GM23338 (cell line): ENCODE measurements around the gene PCDHGA5. TPM values are rescaled to one million over a fixed set of nuclear protein-coding genes. Genes with fewer than 3 reads are reported as not detected.
A peak's percentile ranks its signal among the peaks of the same experiment; 100 is the strongest.

Experiments used
- ATAC-seq: fragments of 200-7000 bp; cut with Tn5 transposase; 3 replicates; pipeline ENCODE4 v1.9.1; 2020
- DNase-seq: peaks from one replicate; pipeline ENCODE4 v3.0.0-alpha.2; 2015; ENCODE audit warnings: low spot score
- H2AFZ ChIP-seq: fragments of 200-600 bp; sonication (generic); 2 replicates; pipeline ENCODE4 v1.8.0; 2016; ENCODE audit warnings: antibody characterized with exemption, mild to moderate bottlenecking, moderate library complexity
- H3F3A ChIP-seq: fragments of 200-600 bp; sonication (generic); replicated peaks from 2 replicates; pipeline ENCODE4 v1.8.0; 2017; ENCODE audit warnings: antibody characterized with exemption, mixed run types, low read depth
- H3K27ac ChIP-seq: fragments of 200-600 bp; sonication (generic); 2 replicates; pipeline ENCODE4 v1.6.1; 2016; ENCODE audit warnings: low read depth
- H3K27me3 ChIP-seq: fragments of 200-600 bp; sonication (generic); 2 replicates; pipeline ENCODE4 v1.8.0; 2016; ENCODE audit warnings: mild to moderate bottlenecking, mixed run types, moderate library complexity; ENCODE audit not compliant: insufficient read depth
- H3K36me3 ChIP-seq: fragments of 200-600 bp; sonication (generic); 2 replicates; pipeline ENCODE4 v1.8.0; 2016; ENCODE audit warnings: mild to moderate bottlenecking; ENCODE audit not compliant: insufficient read depth
- H3K4me1 ChIP-seq: fragments of 200-600 bp; sonication (generic); 2 replicates; pipeline ENCODE4 v1.8.0; 2016; ENCODE audit warnings: mild to moderate bottlenecking, moderate library complexity; ENCODE audit not compliant: insufficient read depth
- H3K4me2 ChIP-seq: fragments of 200-600 bp; sonication (generic); 2 replicates; pipeline ENCODE4 v1.7.1; 2017; ENCODE audit warnings: mixed run types
- H3K4me3 ChIP-seq: fragments of 200-600 bp; sonication (generic); 2 replicates; pipeline ENCODE4 v1.6.1; 2016; ENCODE audit warnings: mixed run types
- H3K79me2 ChIP-seq: fragments of 200-600 bp; sonication (generic); replicated peaks from 2 replicates; pipeline ENCODE4 v1.8.0; 2017; ENCODE audit warnings: mild to moderate bottlenecking; ENCODE audit not compliant: insufficient read depth
- H3K9me2 ChIP-seq: fragments of 200-600 bp; sonication (generic); 2 replicates; pipeline ENCODE4 v1.8.0; 2017; ENCODE audit not compliant: insufficient read depth
- H4K20me1 ChIP-seq: fragments of 200-600 bp; sonication (generic); replicated peaks from 2 replicates; pipeline ENCODE4 v1.8.0; 2017; ENCODE audit warnings: mild to moderate bottlenecking; ENCODE audit not compliant: insufficient read depth
- H3K27ac Mint-ChIP-seq: 2 replicates; pipeline ENCODE4 v1.8.0; 2020; ENCODE audit warnings: inconsistent platforms, mild to moderate bottlenecking, moderate library complexity, mixed read lengths
- H3K27me3 Mint-ChIP-seq: 3 replicates; pipeline ENCODE4 v1.8.0; 2022; ENCODE audit warnings: low read depth, mild to moderate bottlenecking, moderate library complexity, mixed read lengths, inconsistent platforms; ENCODE audit not compliant: insufficient read depth, poor library complexity
- H3K36me3 Mint-ChIP-seq: 3 replicates; pipeline ENCODE4 v1.8.0; 2021; ENCODE audit warnings: low read depth, mild to moderate bottlenecking, inconsistent platforms, moderate library complexity, mixed read lengths
- H3K4me1 Mint-ChIP-seq: 3 replicates; pipeline ENCODE4 v1.8.0; 2020; ENCODE audit warnings: mild to moderate bottlenecking, inconsistent platforms, mixed read lengths
- H3K4me3 Mint-ChIP-seq: 3 replicates; pipeline ENCODE4 v1.8.0; 2021; ENCODE audit warnings: moderate library complexity, mild to moderate bottlenecking, inconsistent platforms, mixed read lengths
- H3K9me3 Mint-ChIP-seq: 3 replicates; pipeline ENCODE4 v1.8.0; 2020; ENCODE audit warnings: moderate library complexity, mild to moderate bottlenecking, inconsistent platforms, mixed read lengths
- CREB1 ChIP-seq: fragments of 250-450 bp; sonication (Bioruptor Pico); IDR thresholded peaks from 2 replicates; pipeline ENCODE4 v1.5.0; 2020; ENCODE audit warnings: low read depth, mild to moderate bottlenecking, moderate library complexity
- EZH2phosphoT487 ChIP-seq: fragments of 200-600 bp; sonication (generic); IDR thresholded peaks from one replicate; pipeline ENCODE4 v1.8.1; 2018; ENCODE audit warnings: antibody characterized with exemption; ENCODE audit not compliant: unreplicated experiment
- JUNB ChIP-seq: IDR thresholded peaks from one replicate; pipeline ENCODE4 v1.6.1; 2016; ENCODE audit warnings: antibody characterized with exemption; ENCODE audit not compliant: unreplicated experiment
- POLR2AphosphoS5 ChIP-seq: IDR thresholded peaks from 2 replicates; pipeline ENCODE4 v1.6.1; 2016; ENCODE audit warnings: antibody characterized with exemption, low read depth
- STAT1 ChIP-seq: IDR thresholded peaks from one replicate; pipeline ENCODE4 v1.6.1; 2016; ENCODE audit warnings: antibody characterized with exemption; ENCODE audit not compliant: unreplicated experiment
- ZNF114 ChIP-seq: fragments of 250-450 bp; sonication (Bioruptor Pico); IDR thresholded peaks from 2 replicates; pipeline ENCODE4 v1.5.0; 2020; ENCODE audit warnings: mild to moderate bottlenecking, moderate library complexity
- ZNF331 ChIP-seq: fragments of 250-450 bp; sonication (Bioruptor Pico); IDR thresholded peaks from 2 replicates; pipeline ENCODE4 v1.5.0; 2020; ENCODE audit warnings: low read depth, mild to moderate bottlenecking, moderate library complexity
- polyA plus RNA-seq: library from polyadenylated mRNA; unstranded; fragments of >200 nt; fragmentation: Nextera tagmentation; extraction: Ambion mirVana; gene quantifications from 2 replicates; pipeline ENCODE4 v1.2.1, GENCODE V29; 2016
- total RNA-seq: library from RNA; depleted of rRNA; stranded (reverse); fragments of >200 nt; shearing (Covaris generic); gene quantifications from 2 replicates; pipeline ENCODE4 v1.2.3, GENCODE V29; 2014
- TF ChIP-seq, protein P1 (sequence below), 2 experiments: fragments of 200-600 bp in 1 of 2; sonication (generic) in 1 of 2; conservative IDR thresholded peaks; 2 replicates each; pipeline versions ENCODE4 v1.5.1 to v1.6.1; 2016 to 2017; ENCODE audit warnings: antibody characterized with exemption in 2 of 2, low read depth in 2 of 2, mild to moderate bottlenecking in 2 of 2, moderate library complexity in 1 of 2
- TF ChIP-seq, protein P2 (sequence below): fragments of 250-450 bp; sonication (Bioruptor Pico); IDR thresholded peaks from 2 replicates; pipeline ENCODE4 v1.5.0; 2020; ENCODE audit warnings: mild to moderate bottlenecking, moderate library complexity
- TF ChIP-seq, protein P3 (sequence below): IDR thresholded peaks from 2 replicates; pipeline ENCODE4 v1.6.1; 2016; ENCODE audit warnings: antibody characterized with exemption

PCDHGA5 gene
- total and polyA plus RNA-seq, 2 experiments from 2014 or later = 0.55 to 3.1 TPM

DNA sequence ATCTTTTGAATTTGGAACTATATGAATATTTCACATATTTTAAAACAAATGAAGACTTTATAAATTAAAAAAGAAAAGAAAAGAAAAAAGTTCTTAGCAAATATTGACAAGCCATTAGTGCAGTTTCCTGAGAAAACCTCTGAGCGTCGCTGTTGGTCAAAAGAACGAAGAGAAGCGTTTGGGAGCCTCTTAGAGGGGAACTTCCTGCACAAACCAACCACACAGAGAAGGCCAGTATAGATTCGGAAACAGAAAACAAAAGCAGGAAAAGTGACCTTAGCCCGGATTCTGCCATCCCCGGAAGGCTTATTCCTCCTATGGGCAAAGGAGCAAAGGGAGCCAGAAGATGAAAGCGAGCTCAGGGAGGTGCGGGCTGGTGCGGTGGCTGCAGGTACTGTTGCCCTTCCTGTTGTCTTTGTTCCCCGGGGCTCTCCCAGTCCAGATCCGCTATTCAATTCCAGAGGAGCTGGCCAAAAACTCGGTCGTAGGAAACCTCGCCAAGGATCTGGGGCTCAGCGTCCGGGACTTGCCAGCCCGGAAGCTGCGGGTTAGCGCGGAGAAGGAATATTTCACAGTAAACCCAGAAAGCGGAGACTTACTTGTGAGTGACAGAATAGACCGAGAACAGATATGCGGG, 4.1 kb upstream of the PCDHGA5 start, which contains the start of gene PCDHGB2:
Gene PCDHGB2, plus strand, starts transcription at position 205 of the 637 bp plus-strand sequence. Its CDS starts 142 bp downstream, at position 347.
- Mint-ChIP-seq H3K27me3 (peaks cover 11% of the 10 kb centered on the region), H3K4me3 (peak within 1 kb of the TSS; percentile 55), H3K9me3 (peaks cover 73% of the 10 kb centered on the region), H3K36me3 (peaks cover 73% of the 10 kb centered on the region), H3K27ac (peak within 1 kb of the TSS; percentile 50), H3K4me1 (peaks cover 14% of the 10 kb centered on the region)
- no peaks in the 10 kb centered on the region for H3K27me3 ChIP-seq
- H3K79me2 ChIP-seq = no peaks in the 10 kb centered on the region
- H3K4me3 ChIP-seq = peak within 1 kb of the TSS; percentile 18; the same call in 1 of the 2 replicates
- H2AFZ ChIP-seq = peak within 1 kb of the TSS; percentile 40; the same call in 1 of the 2 replicates
- peaks cover 17% of the 10 kb centered on the region; the same call in 1 of the 2 replicates for H3K4me1 ChIP-seq
- peak; percentile 76 for ATAC-seq
- no peak within 1 kb of the TSS for H3K27ac ChIP-seq
- peak within 1 kb of the TSS; percentile 37; the same call in 1 of the 2 replicates for H3K4me2 ChIP-seq
- peaks cover under 1% of the 10 kb centered on the region; the same call in 1 of the 2 replicates for H3K36me3 ChIP-seq
- H4K20me1 ChIP-seq = no peaks in the 10 kb centered on the region
- TF ChIP-seq POLR2AphosphoS5 = no peak
- TF ChIP-seq, protein P1, sequence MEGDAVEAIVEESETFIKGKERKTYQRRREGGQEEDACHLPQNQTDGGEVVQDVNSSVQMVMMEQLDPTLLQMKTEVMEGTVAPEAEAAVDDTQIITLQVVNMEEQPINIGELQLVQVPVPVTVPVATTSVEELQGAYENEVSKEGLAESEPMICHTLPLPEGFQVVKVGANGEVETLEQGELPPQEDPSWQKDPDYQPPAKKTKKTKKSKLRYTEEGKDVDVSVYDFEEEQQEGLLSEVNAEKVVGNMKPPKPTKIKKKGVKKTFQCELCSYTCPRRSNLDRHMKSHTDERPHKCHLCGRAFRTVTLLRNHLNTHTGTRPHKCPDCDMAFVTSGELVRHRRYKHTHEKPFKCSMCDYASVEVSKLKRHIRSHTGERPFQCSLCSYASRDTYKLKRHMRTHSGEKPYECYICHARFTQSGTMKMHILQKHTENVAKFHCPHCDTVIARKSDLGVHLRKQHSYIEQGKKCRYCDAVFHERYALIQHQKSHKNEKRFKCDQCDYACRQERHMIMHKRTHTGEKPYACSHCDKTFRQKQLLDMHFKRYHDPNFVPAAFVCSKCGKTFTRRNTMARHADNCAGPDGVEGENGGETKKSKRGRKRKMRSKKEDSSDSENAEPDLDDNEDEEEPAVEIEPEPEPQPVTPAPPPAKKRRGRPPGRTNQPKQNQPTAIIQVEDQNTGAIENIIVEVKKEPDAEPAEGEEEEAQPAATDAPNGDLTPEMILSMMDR (conservative IDR thresholded peaks at IDR 0.05; ENCODE audit: low read depth in 2 of 2) = peak; percentile 80
- no peaks in the 10 kb centered on the region for H3K9me2 ChIP-seq
- DNase-seq = peak; percentile 88
- 0 out of 2 replicates have a peak, but pooled peaks cover 3% of the 10 kb centered on the region for H3F3A ChIP-seq

GRCh38 chr5:141360685-141361084, 3.3 kb upstream of the PCDHGA5 start:
- 0 out of 2 replicates have a peak, but pooled peaks cover 3% of the 10 kb centered on the region for H3F3A ChIP-seq
- H3K9me2 ChIP-seq = no peaks in the 10 kb centered on the region
- peaks cover 17% of the 10 kb centered on the region; the same call in 1 of the 2 replicates for H3K4me1 ChIP-seq
- DNase-seq = no peak
- no peak overlapping the region for H2AFZ ChIP-seq
- H3K27ac ChIP-seq = no peak overlapping the region
- Mint-ChIP-seq H3K36me3 (peaks cover 73% of the 10 kb centered on the region), H3K9me3 (peaks cover 73% of the 10 kb centered on the region), H3K27me3 (peaks cover 13% of the 10 kb centered on the region), H3K27ac (no peak overlapping the region), H3K4me3 (no peak overlapping the region), H3K4me1 (peaks cover 14% of the 10 kb centered on the region)
- H3K27me3 ChIP-seq = no peaks in the 10 kb centered on the region
- H3K36me3 ChIP-seq = peaks cover 4% of the 10 kb centered on the region; the same call in 1 of the 2 replicates
- no peaks in the 10 kb centered on the region for H3K79me2 ChIP-seq
- no peak overlapping the region for H3K4me2 ChIP-seq
- TF ChIP-seq ZNF331 (CRISPR knock-in tag) (no peak), CREB1 (CRISPR knock-in tag) (no peak), ZNF114 (CRISPR knock-in tag) (no peak), EZH2phosphoT487 (no peak), JUNB (no peak), POLR2AphosphoS5 (no peak), STAT1 (no peak)
- TF ChIP-seq, protein P2, sequence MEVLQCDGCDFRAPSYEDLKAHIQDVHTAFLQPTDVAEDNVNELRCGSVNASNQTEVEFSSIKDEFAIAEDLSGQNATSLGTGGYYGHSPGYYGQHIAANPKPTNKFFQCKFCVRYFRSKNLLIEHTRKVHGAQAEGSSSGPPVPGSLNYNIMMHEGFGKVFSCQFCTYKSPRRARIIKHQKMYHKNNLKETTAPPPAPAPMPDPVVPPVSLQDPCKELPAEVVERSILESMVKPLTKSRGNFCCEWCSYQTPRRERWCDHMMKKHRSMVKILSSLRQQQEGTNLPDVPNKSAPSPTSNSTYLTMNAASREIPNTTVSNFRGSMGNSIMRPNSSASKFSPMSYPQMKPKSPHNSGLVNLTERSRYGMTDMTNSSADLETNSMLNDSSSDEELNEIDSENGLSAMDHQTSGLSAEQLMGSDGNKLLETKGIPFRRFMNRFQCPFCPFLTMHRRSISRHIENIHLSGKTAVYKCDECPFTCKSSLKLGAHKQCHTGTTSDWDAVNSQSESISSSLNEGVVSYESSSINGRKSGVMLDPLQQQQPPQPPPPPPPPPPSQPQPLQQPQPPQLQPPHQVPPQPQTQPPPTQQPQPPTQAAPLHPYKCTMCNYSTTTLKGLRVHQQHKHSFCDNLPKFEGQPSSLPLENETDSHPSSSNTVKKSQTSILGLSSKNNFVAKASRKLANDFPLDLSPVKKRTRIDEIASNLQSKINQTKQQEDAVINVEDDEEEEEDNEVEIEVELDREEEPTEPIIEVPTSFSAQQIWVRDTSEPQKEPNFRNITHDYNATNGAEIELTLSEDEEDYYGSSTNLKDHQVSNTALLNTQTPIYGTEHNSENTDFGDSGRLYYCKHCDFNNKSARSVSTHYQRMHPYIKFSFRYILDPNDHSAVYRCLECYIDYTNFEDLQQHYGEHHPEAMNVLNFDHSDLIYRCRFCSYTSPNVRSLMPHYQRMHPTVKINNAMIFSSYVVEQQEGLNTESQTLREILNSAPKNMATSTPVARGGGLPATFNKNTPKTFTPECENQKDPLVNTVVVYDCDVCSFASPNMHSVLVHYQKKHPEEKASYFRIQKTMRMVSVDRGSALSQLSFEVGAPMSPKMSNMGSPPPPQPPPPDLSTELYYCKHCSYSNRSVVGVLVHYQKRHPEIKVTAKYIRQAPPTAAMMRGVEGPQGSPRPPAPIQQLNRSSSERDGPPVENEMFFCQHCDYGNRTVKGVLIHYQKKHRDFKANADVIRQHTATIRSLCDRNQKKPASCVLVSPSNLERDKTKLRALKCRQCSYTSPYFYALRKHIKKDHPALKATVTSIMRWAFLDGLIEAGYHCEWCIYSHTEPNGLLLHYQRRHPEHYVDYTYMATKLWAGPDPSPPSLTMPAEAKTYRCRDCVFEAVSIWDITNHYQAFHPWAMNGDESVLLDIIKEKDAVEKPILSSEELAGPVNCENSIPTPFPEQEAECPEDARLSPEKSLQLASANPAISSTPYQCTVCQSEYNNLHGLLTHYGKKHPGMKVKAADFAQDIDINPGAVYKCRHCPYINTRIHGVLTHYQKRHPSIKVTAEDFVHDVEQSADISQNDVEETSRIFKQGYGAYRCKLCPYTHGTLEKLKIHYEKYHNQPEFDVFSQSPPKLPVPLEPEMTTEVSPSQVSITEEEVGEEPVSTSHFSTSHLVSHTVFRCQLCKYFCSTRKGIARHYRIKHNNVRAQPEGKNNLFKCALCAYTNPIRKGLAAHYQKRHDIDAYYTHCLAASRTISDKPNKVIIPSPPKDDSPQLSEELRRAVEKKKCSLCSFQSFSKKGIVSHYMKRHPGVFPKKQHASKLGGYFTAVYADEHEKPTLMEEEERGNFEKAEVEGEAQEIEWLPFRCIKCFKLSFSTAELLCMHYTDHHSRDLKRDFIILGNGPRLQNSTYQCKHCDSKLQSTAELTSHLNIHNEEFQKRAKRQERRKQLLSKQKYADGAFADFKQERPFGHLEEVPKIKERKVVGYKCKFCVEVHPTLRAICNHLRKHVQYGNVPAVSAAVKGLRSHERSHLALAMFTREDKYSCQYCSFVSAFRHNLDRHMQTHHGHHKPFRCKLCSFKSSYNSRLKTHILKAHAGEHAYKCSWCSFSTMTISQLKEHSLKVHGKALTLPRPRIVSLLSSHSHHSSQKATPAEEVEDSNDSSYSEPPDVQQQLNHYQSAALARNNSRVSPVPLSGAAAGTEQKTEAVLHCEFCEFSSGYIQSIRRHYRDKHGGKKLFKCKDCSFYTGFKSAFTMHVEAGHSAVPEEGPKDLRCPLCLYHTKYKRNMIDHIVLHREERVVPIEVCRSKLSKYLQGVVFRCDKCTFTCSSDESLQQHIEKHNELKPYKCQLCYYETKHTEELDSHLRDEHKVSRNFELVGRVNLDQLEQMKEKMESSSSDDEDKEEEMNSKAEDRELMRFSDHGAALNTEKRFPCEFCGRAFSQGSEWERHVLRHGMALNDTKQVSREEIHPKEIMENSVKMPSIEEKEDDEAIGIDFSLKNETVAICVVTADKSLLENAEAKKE (CRISPR knock-in tag) = no peak
- TF ChIP-seq, protein P3, sequence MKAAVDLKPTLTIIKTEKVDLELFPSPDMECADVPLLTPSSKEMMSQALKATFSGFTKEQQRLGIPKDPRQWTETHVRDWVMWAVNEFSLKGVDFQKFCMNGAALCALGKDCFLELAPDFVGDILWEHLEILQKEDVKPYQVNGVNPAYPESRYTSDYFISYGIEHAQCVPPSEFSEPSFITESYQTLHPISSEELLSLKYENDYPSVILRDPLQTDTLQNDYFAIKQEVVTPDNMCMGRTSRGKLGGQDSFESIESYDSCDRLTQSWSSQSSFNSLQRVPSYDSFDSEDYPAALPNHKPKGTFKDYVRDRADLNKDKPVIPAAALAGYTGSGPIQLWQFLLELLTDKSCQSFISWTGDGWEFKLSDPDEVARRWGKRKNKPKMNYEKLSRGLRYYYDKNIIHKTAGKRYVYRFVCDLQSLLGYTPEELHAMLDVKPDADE = no peak
- H3K4me3 ChIP-seq = no peak overlapping the region
- no peaks in the 10 kb centered on the region for H4K20me1 ChIP-seq
- ATAC-seq = no peak
